AG04450 (cell line): ENCODE data around the gene EDA. TPM values are rescaled to one million over a fixed set of nuclear protein-coding genes. Genes with fewer than 3 reads are reported as not detected.

ENCODE experiments used
- CTCF ChIA-PET: fragments of 300-600, 350-600 bp; formaldehyde crosslinking; extraction: SDS; loops from one replicate; lab custom pipeline; 2022; ENCODE audit warnings: antibody characterized with exemption, inconsistent platforms; lab: Charles Lee
- POLR2A ChIA-PET: fragments of 350-600 bp; formaldehyde crosslinking; extraction: SDS; loops from one replicate; lab custom pipeline; 2021; ENCODE audit warnings: antibody characterized with exemption, inconsistent platforms; lab: Yijun Ruan, JAX
- DNase-seq: peaks from one replicate; pipeline ENCODE4 v3.0.0-alpha.2; 2011; ENCODE audit warnings: low read depth, low spot score
- H3K27ac ChIP-seq: one replicate; pipeline ENCODE4 v1.5.1; 2012; ENCODE audit warnings: low read depth, low read length, control low read depth
- H3K27me3 ChIP-seq: one replicate; pipeline ENCODE4 v1.6.0; 2012; ENCODE audit warnings: low read length; ENCODE audit not compliant: control insufficient read depth, insufficient read depth
- H3K4me3 ChIP-seq: 2 replicates; pipeline ENCODE4 v1.5.1; 2011; ENCODE audit warnings: mild to moderate bottlenecking, low read depth, low read length, control low read depth
- H3K9me3 ChIP-seq: 2 replicates; pipeline ENCODE4 v1.5.1; 2012; ENCODE audit warnings: low read length; ENCODE audit not compliant: control insufficient read depth, insufficient read depth
- polyA minus RNA-seq: library from RNA; depleted of rRNA, polyadenylated mRNA; stranded (reverse); fragments of >200 nt; gene quantifications from 2 replicates; pipeline ENCODE4 v1.2.3, GENCODE V29; 2011; rRNA and poly(A)+ RNA removed
- polyA plus RNA-seq: library from polyadenylated mRNA; depleted of rRNA; stranded (reverse); fragments of >200 nt; gene quantifications from 2 replicates; pipeline ENCODE4 v1.2.3, GENCODE V29; 2011; rRNA removed
- TF ChIP-seq, protein P1 (sequence below): IDR thresholded peaks from 2 replicates; pipeline ENCODE4 v1.5.1; 2011; ENCODE audit warnings: low read depth, low read length, control low read depth, inconsistent platforms

The EDA gene
- polyA plus RNA-seq (0.02 TPM in 1 of 2 replicates, not detected in the other), polyA minus RNA-seq (0.05 TPM in 1 of 2 replicates, not detected in the other)

DNA sequence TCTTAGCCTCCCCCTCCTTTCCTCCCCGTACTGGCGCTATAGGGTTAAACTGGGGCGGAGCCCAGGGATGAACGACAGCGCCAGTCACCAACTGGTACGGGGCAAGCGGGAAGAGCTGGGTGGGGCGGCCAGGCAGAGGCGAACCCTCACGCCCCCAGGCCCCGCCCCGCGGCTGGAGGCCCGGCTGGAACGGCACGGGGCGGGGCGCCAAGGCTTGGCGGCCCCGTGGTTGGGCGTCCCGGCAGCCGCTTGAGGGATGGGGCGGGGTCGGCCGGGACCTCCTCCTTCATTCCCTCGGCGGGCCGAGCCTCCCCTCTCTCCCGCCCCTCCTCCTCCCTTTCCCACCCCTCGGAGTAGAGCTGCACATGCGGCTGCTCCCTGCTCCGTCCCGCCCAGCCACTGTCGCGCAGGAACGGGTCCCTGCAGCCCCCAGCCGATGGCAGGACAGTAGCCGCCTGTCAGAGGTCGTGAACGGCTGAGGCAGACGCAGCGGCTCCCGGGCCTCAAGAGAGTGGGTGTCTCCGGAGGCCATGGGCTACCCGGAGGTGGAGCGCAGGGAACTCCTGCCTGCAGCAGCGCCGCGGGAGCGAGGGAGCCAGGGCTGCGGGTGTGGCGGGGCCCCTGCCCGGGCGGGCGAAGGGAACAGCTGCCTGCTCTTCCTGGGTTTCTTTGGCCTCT is at the start of gene EDA:
Gene EDA, plus strand, starts transcription at position 335 of the 678 bp plus-strand sequence.
- H3K27me3 ChIP-seq, result peaks cover 9% of the 10 kb centered on the region
- peak within 1 kb of the TSS; percentile 43 for H3K4me3 ChIP-seq
- TF ChIP-seq, protein P1, sequence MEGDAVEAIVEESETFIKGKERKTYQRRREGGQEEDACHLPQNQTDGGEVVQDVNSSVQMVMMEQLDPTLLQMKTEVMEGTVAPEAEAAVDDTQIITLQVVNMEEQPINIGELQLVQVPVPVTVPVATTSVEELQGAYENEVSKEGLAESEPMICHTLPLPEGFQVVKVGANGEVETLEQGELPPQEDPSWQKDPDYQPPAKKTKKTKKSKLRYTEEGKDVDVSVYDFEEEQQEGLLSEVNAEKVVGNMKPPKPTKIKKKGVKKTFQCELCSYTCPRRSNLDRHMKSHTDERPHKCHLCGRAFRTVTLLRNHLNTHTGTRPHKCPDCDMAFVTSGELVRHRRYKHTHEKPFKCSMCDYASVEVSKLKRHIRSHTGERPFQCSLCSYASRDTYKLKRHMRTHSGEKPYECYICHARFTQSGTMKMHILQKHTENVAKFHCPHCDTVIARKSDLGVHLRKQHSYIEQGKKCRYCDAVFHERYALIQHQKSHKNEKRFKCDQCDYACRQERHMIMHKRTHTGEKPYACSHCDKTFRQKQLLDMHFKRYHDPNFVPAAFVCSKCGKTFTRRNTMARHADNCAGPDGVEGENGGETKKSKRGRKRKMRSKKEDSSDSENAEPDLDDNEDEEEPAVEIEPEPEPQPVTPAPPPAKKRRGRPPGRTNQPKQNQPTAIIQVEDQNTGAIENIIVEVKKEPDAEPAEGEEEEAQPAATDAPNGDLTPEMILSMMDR, result no peak
- H3K9me3 ChIP-seq, result no peaks in the 10 kb centered on the region
- CTCF ChIA-PET, result no interaction called here
- POLR2A ChIA-PET, result no interaction called here
- no peak for DNase-seq
- no peak within 1 kb of the TSS for H3K27ac ChIP-seq

GRCh38 chrX:69568828-69569227 is 47.1 kb upstream of the EDA start:
- POLR2A ChIA-PET, result no interaction called here
- DNase-seq, result no peak
- Histone ChIP-seq H3K27me3 (no peaks in the 10 kb centered on the region), H3K9me3 (no peaks in the 10 kb centered on the region), H3K4me3 (no peak overlapping the region), H3K27ac (no peak overlapping the region)
- CTCF ChIA-PET, result no interaction called here
- TF ChIP-seq, protein P1, result no peak

DNA sequence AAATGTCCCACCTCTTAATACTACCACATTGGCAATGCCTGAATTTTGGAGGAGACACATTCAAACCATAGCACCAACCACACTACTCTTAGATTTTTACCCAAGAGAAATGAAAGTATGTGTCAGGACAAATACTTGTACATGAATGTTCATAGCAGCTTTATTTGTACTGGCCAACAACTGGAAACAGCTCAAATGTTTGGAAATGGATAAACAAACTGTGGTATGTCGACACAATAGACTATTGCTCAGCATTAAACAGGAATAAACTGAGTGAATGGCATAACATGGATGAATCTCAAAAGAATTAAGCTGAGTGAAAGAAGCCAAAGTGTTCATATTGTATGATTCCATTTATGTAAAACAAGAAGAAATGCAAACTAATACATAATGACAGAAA is 18.5 kb upstream of the EDA start:
- Histone ChIP-seq H3K4me3 (no peak overlapping the region), H3K27me3 (no peaks in the 10 kb centered on the region), H3K9me3 (no peaks in the 10 kb centered on the region), H3K27ac (no peak overlapping the region)
- DNase-seq, result no peak
- ChIA-PET POLR2A (no interaction called here), CTCF (no interaction called here)
- TF ChIP-seq, protein P1, result no peak

DNA sequence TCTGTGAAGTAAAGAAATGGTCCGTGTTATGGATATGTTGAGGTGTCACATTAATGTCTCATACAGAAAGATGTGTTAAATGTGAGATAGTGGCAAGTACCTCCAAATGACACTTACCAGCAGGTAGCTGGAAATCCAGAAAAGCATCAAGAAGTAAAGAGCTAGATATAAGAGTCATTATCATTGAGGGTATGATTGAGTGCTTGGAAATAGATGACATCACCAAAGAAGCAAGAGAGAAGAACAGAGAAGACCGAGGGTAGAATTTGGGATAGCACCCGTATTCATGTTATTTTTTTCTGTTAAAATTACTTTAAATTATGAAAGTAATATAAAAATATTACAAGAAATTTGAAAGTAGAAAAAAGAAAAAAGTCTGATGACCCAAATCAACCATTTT is 15.7 kb upstream of the EDA start:
- Histone ChIP-seq H3K27ac (no peak overlapping the region), H3K9me3 (no peaks in the 10 kb centered on the region), H3K27me3 (no peaks in the 10 kb centered on the region), H3K4me3 (no peak overlapping the region)
- TF ChIP-seq, protein P1, result no peak
- POLR2A ChIA-PET, result no interaction called here
- CTCF ChIA-PET, result no interaction called here
- no peak for DNase-seq

GRCh38 chrX:69603566-69604194 is 12.2 kb upstream of the EDA start:
- H3K4me3 ChIP-seq, result no peak overlapping the region
- no peak for DNase-seq
- CTCF ChIA-PET, result interaction anchor here (1.1 kb wide), 1 partner anchor 15 kb away, joined by 3 read pairs; no protein-coding TSS in a partner anchor
- no peak overlapping the region for H3K27ac ChIP-seq
- TF ChIP-seq, protein P1, result no peak
- POLR2A ChIA-PET, result no interaction called here
- no peaks in the 10 kb centered on the region for H3K27me3 ChIP-seq
- H3K9me3 ChIP-seq, result no peaks in the 10 kb centered on the region
